Epithelial cell of proximal tubule (primary cell): Measurements from ENCODE around the gene UBAP2. TPM values are rescaled to one million over a fixed set of nuclear protein-coding genes. Genes with fewer than 3 reads are reported as not detected.

Source experiments
- DNase-seq: peaks from one replicate; pipeline ENCODE4 v3.0.0-alpha.2; 2011; ENCODE audit warnings: low read depth
- H3K4me3 ChIP-seq: 2 replicates; pipeline ENCODE4 v1.5.1; 2011; ENCODE audit warnings: low read depth, mild to moderate bottlenecking, low read length
- CTCF ChIP-seq: conservative IDR thresholded peaks from 2 replicates; pipeline ENCODE4 v1.5.1; 2012; ENCODE audit warnings: low read depth, mild to moderate bottlenecking, low read length
- total RNA-seq: library from RNA; depleted of rRNA; stranded (reverse); fragments of >200 nt; gene quantifications from 2 replicates; pipeline ENCODE4 v1.2.3, GENCODE V29; 2015

UBAP2 gene
- total RNA-seq, 1 donor from 2014 or later = 19.1 TPM

- TF ChIP-seq CTCF = no peak
- no peak overlapping the region for H3K4me3 ChIP-seq
- peak; percentile 92 for DNase-seq
Observed at GRCh38 chr9:33946779-33947535, 101.7 kb downstream of the UBAP2 start.

- no peak for TF ChIP-seq CTCF
Observed at GRCh38 chr9:33943389-33943788, 105.3 kb downstream of the UBAP2 start.

GRCh38 chr9:33942471-33943083 is 106.1 kb downstream of the UBAP2 start:
- TF ChIP-seq CTCF = peak; percentile 26
- H3K4me3 ChIP-seq = no peak overlapping the region
- DNase-seq = no peak

More at GRCh38 chr9:33943389-33943788, 105.3 kb downstream of the UBAP2 start:
- no peak overlapping the region for H3K4me3 ChIP-seq
- DNase-seq = no peak

GRCh38 chr9:33939924-33940874 is 108.5 kb downstream of the UBAP2 start:
- no peak overlapping the region for H3K4me3 ChIP-seq
- no peak for TF ChIP-seq CTCF
- DNase-seq = no peak

- DNase-seq = no peak
- no peak overlapping the region for H3K4me3 ChIP-seq
- TF ChIP-seq CTCF = no peak
Observed at GRCh38 chr9:33934188-33934878, 114.4 kb downstream of the UBAP2 start.

- H3K4me3 ChIP-seq = no peak overlapping the region
- TF ChIP-seq CTCF = no peak
- no peak for DNase-seq
Observed at GRCh38 chr9:33932078-33932807, 116.4 kb downstream of the UBAP2 start.
